GM18951 (cell line): Measurements from ENCODE around the gene RAMACL.

Source experiments
- POLR2A ChIP-seq: IDR thresholded peaks from 4 replicates; pipeline ENCODE4 v1.6.1; 2011; ENCODE audit warnings: mild to moderate bottlenecking; ENCODE audit not compliant: insufficient read length, insufficient read depth; ENCODE audit errors: extremely low read depth
- in situ Hi-C: fragments of 300-500 bp; cut with MboI; formaldehyde crosslinking; loops from one replicate; pipeline ENCODE4 v1.12.0; 2022; ENCODE audit warnings: low sequenced_read_pairs, mixed read lengths, inconsistent platforms; ENCODE audit not compliant: unreplicated experiment

Gene RAMACL

GRCh38 chr6:166596776-166597507 lies 10.5 kb upstream of the RAMACL start:
- no peak for TF ChIP-seq POLR2A
- in situ Hi-C loops, result no loop called here

- in situ Hi-C loops, result no loop called here
- no peak for TF ChIP-seq POLR2A
These were observed 9.5 kb upstream of the RAMACL start for GRCh38 chr6:166595949-166596348.

GRCh38 chr6:166595061-166595780 lies 8.7 kb upstream of the RAMACL start:
- no peak for TF ChIP-seq POLR2A
- in situ Hi-C loops, result no loop called here

- TF ChIP-seq POLR2A, result no peak
- in situ Hi-C loops, result no loop called here
These were observed 6.3 kb upstream of the RAMACL start for GRCh38 chr6:166592821-166593220.

GRCh38 chr6:166591961-166592520 lies 5.6 kb upstream of the RAMACL start:
- no peak for TF ChIP-seq POLR2A
- in situ Hi-C loops, result no loop called here

GRCh38 chr6:166591026-166591425 lies 4.5 kb upstream of the RAMACL start:
- in situ Hi-C loops, result no loop called here
- TF ChIP-seq POLR2A, result no peak

GRCh38 chr6:166589786-166590574 lies 3.5 kb upstream of the RAMACL start:
- in situ Hi-C loops, result no loop called here
- no peak for TF ChIP-seq POLR2A

- no peak for TF ChIP-seq POLR2A
- in situ Hi-C loops, result no loop called here
These were observed 2.9 kb upstream of the RAMACL start for GRCh38 chr6:166589337-166589731.

- in situ Hi-C loops, result no loop called here
- no peak for TF ChIP-seq POLR2A
These were observed 2.3 kb upstream of the RAMACL start for GRCh38 chr6:166588691-166589336.

GRCh38 chr6:166587631-166588413 lies 1.3 kb upstream of the RAMACL start:
- in situ Hi-C loops, result no loop called here
- peak; percentile 30 for TF ChIP-seq POLR2A

GRCh38 chr6:166584853-166585429 lies 1.5 kb downstream of the RAMACL start:
- in situ Hi-C loops, result no loop called here
- no peak for TF ChIP-seq POLR2A

- no peak for TF ChIP-seq POLR2A
These were observed 2.3 kb downstream of the RAMACL start for GRCh38 chr6:166584155-166584554.

More at GRCh38 chr6:166584155-166584554, 2.3 kb downstream of the RAMACL start:
- in situ Hi-C loops, result no loop called here
